ENCODE data around the gene CDC16. TPM values are rescaled to one million over a fixed set of nuclear protein-coding genes. Genes with fewer than 3 reads are reported as not detected.

CDC16 gene
- total and polyA plus RNA-seq, 9 of the 15 experiments (the other 6 are each of a cell fraction or from before 2014, with no cell fraction given) = 23.2 to 102 (median 51.6) TPM

- Histone ChIP-seq H3K9me1 (ENCODE audit: control insufficient read depth, insufficient read depth, low read length) (no peaks in the 10 kb centered on the region), H3K27me3 (ENCODE audit: control insufficient read depth in 2 of 2, insufficient read depth in 2 of 2, low read length in 2 of 2) (no peaks in the 10 kb centered on the region), H3K9ac (ENCODE audit: insufficient read depth in 1 of 2, low read depth in 2 of 2, low read length in 2 of 2) (no peak overlapping the region), H3K4me3 (no peak overlapping the region), H3K4me2 (ENCODE audit: insufficient read depth, low read length) (no peak overlapping the region), H3K4me1 (replicated peaks in 1 of 2; ENCODE audit: control insufficient read depth in 2 of 2, insufficient read depth in 2 of 2, low read length in 2 of 2) (no peaks in the 10 kb centered on the region), H3K79me2 (ENCODE audit: control insufficient read depth, insufficient read depth, low read length) (no peaks in the 10 kb centered on the region), H4K20me1 (replicated peaks; ENCODE audit: control insufficient read depth, insufficient read depth, low read length) (no peaks in the 10 kb centered on the region), H3K9me3 (replicated peaks; ENCODE audit: control insufficient read depth, insufficient read depth, low read depth, low read length) (peaks cover 2% of the 10 kb centered on the region; the same call in 1 of the 2 replicates), H2AFZ (ENCODE audit: low read depth, low read length) (no peak overlapping the region), H3K27ac (ENCODE audit: extremely low read depth, low read depth, low read length) (no peak overlapping the region), H3K36me3 (ENCODE audit: control insufficient read depth, insufficient read depth, low read length) (peaks cover 88% of the 10 kb centered on the region)
- ChIA-PET CTCF (ENCODE audit: low intra/inter-chr PET ratio) (no interaction called here), POLR2A (no interaction called here)
- no peak for TF ChIP-seq CTBP1 (IDR thresholded peaks at IDR 0.05; ENCODE audit: borderline replicate concordance)
- no peak for TF ChIP-seq MAFF (IDR thresholded peaks at IDR 0.05; ENCODE audit: low read length)
- TF ChIP-seq RBM25 (IDR thresholded peaks at IDR 0.05; ENCODE audit: low read depth, low read length, severe bottlenecking) = peak; percentile 51
- TF ChIP-seq KLF13 (tag; IDR thresholded peaks at IDR 0.05; ENCODE audit: borderline replicate concordance, low read depth) = no peak
- TF ChIP-seq PML (IDR thresholded peaks at IDR 0.05; ENCODE audit: low read length) = no peak
- intact Hi-C loops (cut with micrococcal nuclease) (no loop called here), in situ Hi-C loops (cut with MboI) (no loop called here)
- no TSS peak for BruUV-seq (replicated peaks)
- DNase-seq (ENCODE audit: extremely low read depth in 1 of 4, low spot score in 3 of 4) = no peak
- ATAC-seq = no peak
- FAIRE-seq = no peak
- WGBS (ENCODE audit: insufficient coverage, low coverage, missing lambda C conversion rate) = 96% methylated on average over 4 of the region's 5 CpGs
These were observed 31.5 kb downstream of the CDC16 start for GRCh38 chr13:114266241-114266640.
